A549 (cell line): Measurements from ENCODE around the gene PPP4R3A.

Experiments used
- CEBPB ChIP-seq, 2 experiments: fragments of >200 bp in 1 of 2; sonication (Bioruptor Twin) in 1 of 2; formaldehyde crosslinking in 1 of 2; IDR thresholded peaks; 2 replicates each; pipeline ENCODE4 v1.6.1; 2012 to 2016
- CHD2 ChIP-seq: fragments of 150-350 bp; IDR thresholded peaks from 2 replicates; pipeline ENCODE4 v1.6.1; 2014; ENCODE audit warnings: low read length; ENCODE audit not compliant: partially characterized antibody
- HOXB5 ChIP-seq: fragments of 250-450 bp; sonication (Bioruptor Pico); IDR thresholded peaks from 2 replicates; pipeline ENCODE4 v1.5.0; 2020; ENCODE audit warnings: mild to moderate bottlenecking, moderate library complexity
- MAFK ChIP-seq: fragments of 450-650 bp; IDR thresholded peaks from 2 replicates; pipeline ENCODE4 v1.6.1; 2014; ENCODE audit not compliant: partially characterized antibody
- MYC ChIP-seq: IDR thresholded peaks from 2 replicates; pipeline ENCODE4 v1.6.1; 2012; ENCODE audit warnings: mild to moderate bottlenecking, inconsistent platforms, low read length, improper control_type of control experiment, borderline replicate concordance
- POLR2AphosphoS2 ChIP-seq: conservative IDR thresholded peaks from 2 replicates; pipeline ENCODE4 v1.6.1; 2012; ENCODE audit warnings: low read length, improper control_type of control experiment, inconsistent platforms
- RAD21 ChIP-seq, 2 experiments: fragments of >200 bp in 1 of 2; sonication (Bioruptor Twin) in 1 of 2; formaldehyde crosslinking in 1 of 2; IDR thresholded peaks in 1 of 2; conservative IDR thresholded peaks in 1 of 2; 2 replicates in 1 of 2; 3 replicates in 1 of 2; pipeline ENCODE4 v1.6.1; 2012 to 2018; ENCODE audit warnings: inconsistent platforms in 1 of 2
- TF ChIP-seq, protein P1 (sequence below): fragments of >200 bp; sonication (Bioruptor Twin); formaldehyde crosslinking; IDR thresholded peaks from 3 replicates; pipeline ENCODE4 v1.5.1; 2016

DNA sequence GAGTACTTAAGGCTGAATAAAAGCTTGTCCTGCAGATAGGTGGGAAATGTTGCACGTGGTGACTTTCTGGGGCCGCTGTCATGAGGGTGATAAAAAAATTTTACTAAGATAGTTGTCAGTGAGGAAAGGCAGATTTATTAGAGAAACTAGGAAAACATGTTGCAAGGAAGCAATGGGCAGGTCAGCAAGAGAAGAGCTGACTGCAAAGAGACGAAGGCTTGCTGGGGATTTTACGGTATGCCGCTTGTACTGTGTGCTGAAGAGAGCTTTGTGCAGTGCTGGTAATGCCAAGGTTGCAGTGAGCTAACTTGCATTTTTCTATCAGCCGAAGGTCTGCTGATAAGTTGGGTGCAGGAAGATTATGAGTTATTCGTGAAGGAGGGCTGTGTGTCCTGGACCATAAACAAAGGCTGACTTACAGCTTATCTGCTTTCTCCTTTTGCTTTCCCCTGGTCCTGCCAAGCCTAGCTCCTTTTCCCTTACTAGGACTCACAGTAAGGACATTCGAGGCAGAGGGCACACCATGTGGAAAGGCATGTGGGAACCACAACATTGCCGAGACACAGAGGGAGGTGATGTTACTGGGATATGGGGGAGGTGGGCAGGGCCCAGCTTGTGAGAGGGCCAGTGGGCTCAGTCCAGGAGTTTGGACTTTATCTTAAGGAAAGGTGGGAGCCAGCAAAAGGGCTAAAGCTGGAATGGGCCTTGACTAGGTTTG is 85.1 kb downstream of the PPP4R3A start:
- TF ChIP-seq, protein P1, sequence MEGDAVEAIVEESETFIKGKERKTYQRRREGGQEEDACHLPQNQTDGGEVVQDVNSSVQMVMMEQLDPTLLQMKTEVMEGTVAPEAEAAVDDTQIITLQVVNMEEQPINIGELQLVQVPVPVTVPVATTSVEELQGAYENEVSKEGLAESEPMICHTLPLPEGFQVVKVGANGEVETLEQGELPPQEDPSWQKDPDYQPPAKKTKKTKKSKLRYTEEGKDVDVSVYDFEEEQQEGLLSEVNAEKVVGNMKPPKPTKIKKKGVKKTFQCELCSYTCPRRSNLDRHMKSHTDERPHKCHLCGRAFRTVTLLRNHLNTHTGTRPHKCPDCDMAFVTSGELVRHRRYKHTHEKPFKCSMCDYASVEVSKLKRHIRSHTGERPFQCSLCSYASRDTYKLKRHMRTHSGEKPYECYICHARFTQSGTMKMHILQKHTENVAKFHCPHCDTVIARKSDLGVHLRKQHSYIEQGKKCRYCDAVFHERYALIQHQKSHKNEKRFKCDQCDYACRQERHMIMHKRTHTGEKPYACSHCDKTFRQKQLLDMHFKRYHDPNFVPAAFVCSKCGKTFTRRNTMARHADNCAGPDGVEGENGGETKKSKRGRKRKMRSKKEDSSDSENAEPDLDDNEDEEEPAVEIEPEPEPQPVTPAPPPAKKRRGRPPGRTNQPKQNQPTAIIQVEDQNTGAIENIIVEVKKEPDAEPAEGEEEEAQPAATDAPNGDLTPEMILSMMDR = no peak
- TF ChIP-seq CHD2 (no peak), CEBPB (IDR thresholded peaks at IDR 0.05) (no peak), MAFK (no peak), MYC (no peak), POLR2AphosphoS2 (no peak), HOXB5 (no peak), RAD21 (conservative IDR thresholded peaks at IDR 0.05 in 1 of 2, IDR thresholded peaks at IDR 0.05 in 1 of 2) (no peak)
